Activated naive CD4-positive, alpha-beta T cell treated with Interleukin-2 at 50 U/mL for 16 hours (primary cell): ENCODE measurements around the gene ESRRB.

ENCODE experiments used
- DNase-seq: peaks from one replicate; pipeline ENCODE4 v3.0.0-alpha.2; 2020

The ESRRB gene

DNA sequence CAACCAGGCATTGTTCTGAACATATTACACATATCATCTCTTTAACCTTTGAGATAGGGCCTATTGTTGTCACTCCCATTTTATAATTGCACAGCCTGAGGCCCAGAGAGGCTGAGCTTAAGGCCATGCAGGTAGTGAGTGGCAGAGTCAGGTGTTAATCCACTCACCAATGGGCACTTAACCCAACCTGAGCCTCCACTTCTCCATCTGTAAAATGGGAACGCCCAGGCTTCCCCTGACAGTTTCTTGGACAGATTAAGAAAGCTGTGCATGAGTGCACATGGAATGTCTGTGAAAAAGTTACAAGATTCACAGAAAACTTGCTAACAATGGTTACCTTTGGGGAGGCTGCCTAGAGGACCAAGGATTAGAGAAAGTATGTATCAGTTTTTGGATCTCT, 32.9 kb downstream of the ESRRB start:
- no peak for DNase-seq

- no peak for DNase-seq
Observed at GRCh38 chr14:76412501-76412900, 36.6 kb downstream of the ESRRB start.

- no peak for DNase-seq
Observed at GRCh38 chr14:76413106-76413961, 37.4 kb downstream of the ESRRB start.

DNA sequence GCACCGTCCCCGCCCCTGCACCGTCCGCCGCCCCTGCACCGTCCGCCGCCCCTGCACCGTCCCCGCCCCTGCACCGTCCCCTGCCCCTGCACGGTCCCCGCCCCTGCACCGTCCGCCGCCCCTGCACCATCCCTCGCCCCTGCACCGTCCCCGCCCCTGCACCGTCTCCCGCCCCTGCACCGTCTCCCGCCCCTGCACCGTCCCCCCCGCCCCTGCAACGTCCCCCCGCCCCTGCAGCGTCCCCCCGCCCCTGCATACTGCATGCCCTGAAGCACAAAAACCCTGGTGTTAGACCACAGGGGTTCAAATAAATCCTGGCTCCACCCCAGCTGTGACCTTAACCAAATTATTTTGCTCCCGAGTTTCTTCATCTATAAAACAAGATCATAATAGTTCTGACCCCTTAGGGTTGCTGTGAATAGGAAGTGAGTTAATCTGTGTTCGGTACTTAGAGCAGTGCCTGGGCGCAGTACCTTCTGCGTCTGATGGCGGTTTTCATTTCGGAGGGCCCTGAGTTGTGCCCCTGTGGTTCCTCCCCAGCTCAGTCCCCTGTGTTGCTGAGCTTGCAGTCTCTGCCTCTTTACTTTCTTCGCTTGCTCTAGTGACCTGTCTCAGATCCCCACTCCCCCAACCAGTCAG, 38.1 kb downstream of the ESRRB start:
- no peak for DNase-seq

DNA sequence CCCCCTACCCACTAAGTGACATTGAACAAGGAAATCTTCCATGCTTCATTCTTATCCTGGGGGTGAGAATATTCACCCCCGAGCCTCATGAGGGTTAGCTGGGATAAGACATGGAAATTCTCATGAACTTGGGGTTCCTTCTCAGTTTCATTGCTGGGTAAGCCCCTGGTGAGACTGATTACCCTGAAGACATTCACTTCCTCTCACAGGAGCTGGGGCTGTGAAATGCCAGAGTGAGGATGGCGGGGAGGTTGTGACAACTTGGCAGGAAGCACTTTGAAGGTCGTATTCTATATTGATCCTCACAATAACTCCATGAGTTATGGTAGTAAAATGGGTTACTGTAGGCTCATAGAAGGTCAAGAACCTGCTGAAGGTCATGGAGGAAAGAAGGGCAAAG, 43.5 kb downstream of the ESRRB start:
- no peak for DNase-seq

- DNase-seq, result no peak
Observed at GRCh38 chr14:76420827-76421226, 44.9 kb downstream of the ESRRB start.

DNA sequence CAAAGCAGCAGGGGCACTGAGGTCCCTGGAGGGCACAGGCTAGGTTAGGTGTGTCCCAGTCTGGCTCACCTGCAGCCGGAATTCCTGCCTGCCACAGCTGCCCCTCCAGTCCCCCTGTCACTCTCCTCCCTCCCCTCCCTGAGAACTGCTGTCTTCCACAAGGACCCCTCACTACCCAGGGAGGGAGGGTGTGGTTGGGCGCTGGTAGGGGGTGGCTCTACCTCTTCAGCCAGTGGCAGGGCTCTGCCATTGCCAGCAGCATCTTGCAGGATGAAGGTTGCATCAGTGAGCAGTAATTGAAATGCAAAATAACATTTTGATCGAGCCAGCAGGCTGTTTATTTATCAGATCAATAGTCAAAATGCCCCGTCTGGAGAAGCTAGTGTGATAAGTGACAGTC, 45.7 kb downstream of the ESRRB start:
- DNase-seq, result no peak

GRCh38 chr14:76422662-76423061, 46.7 kb downstream of the ESRRB start:
- no peak for DNase-seq

GRCh38 chr14:76423534-76423933, 47.6 kb downstream of the ESRRB start:
- no peak for DNase-seq

DNA sequence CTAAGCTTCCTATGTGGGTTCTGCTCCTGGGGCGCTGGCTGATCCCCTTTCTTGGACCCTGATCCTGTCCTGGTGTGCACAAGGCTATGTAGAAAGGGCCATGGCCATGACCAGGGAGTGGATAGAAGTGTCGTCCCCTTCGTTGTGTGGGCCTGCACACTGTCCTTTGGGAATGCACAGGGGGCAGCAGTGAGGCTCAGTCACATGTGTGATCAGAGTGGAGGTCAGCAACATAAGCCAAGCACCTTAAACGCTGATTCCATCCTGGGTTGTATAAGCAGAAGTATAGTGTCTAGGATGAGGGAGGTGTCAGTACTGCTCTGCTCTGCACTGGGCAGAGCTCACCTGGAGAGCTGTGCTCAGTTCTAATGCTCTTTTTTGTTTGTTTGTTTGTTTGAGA, 48.4 kb downstream of the ESRRB start:
- DNase-seq, result no peak

DNA sequence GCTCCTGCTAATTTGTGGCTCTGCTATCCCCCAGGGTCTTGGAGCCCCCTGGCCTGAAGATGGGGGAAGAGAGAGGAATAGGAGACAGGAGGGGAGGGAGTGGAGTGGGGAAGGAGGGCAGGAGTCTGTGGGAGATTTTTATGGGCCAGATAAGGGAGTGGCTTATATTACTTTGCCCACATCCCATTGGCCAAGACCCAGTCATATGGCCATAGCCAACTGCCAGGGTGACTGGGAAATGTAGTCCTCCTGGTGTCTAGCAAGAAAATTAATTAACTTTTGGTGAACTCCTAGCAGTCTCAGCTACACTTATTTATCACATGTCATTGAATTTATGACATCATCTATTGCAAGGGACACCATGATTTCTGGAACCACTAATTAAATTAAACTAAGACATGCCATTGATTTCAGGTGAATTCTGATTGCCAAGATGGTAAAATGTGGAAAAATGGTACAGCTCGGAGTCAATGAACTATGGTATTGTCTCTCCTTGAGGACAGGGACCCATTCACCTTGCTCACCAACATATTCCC, 50.3 kb downstream of the ESRRB start:
- no peak for DNase-seq

DNA sequence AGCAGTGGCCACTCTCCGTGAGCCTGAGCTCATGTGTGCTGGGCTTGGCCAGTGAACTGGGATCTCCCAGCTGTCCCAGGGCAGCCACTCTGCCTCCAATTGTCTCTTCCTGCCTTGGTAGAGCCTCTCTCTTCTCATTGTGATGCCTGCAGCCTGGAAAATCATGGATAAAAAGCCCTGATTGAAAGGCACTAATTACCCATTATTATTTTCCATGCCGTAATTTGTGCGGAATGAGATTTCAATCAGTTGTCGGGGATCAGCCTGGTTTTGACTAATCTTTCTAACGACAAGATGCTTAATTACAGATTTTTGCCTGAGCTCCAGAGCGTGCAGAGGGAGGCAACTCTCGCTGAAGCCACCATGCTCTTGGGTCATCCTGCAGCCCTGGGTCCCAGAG, 52.7 kb downstream of the ESRRB start:
- no peak for DNase-seq

- no peak for DNase-seq
Observed at GRCh38 chr14:76430017-76430416, 54.1 kb downstream of the ESRRB start.

- DNase-seq, result no peak
Observed at GRCh38 chr14:76430475-76430980, 54.6 kb downstream of the ESRRB start.

DNA sequence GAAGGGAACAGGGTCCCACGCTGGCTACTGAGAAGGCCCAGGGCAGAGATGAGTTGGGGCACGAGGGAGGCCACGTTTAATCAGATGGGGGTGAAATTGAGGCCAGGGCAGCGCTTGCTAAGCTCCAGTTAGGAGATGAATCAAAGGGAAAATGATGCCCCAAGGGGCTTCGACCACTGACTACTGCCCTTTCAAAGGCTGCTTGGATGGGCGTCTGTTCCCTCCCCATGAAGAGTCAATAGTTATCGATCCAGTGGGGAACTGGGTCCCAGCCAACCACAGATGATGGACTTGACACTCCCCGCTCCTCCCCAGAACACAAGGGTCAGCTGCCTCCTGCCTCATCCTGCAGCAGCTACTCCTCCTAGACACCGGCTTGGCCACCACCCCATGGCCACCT, 55.6 kb downstream of the ESRRB start:
- no peak for DNase-seq

- no peak for DNase-seq
Observed at GRCh38 chr14:76432827-76433752, 57.2 kb downstream of the ESRRB start.

GRCh38 chr14:76434220-76434619, 58.3 kb downstream of the ESRRB start:
- DNase-seq, result no peak

- no peak for DNase-seq
Observed at GRCh38 chr14:76439237-76439775, 63.4 kb downstream of the ESRRB start.

DNA sequence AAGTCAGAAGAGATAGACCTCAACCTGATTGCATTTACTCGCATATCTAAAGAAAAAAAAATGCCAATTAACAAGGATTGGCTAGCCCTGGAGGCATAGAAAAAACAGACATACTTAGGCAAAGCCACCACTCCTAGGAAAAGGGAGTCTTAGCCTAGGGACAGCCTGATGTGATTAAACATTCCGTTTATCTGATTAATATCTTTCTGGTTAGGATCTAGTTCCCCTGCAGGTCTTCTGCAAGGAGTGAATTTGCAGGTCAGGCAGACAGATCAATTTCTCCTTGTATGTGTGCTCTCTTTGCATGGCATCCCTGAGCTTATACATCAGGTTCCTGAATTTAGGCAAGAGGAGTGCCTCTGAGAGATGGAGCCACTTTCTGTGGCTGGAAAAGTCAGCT, 70.5 kb downstream of the ESRRB start:
- no peak for DNase-seq

DNA sequence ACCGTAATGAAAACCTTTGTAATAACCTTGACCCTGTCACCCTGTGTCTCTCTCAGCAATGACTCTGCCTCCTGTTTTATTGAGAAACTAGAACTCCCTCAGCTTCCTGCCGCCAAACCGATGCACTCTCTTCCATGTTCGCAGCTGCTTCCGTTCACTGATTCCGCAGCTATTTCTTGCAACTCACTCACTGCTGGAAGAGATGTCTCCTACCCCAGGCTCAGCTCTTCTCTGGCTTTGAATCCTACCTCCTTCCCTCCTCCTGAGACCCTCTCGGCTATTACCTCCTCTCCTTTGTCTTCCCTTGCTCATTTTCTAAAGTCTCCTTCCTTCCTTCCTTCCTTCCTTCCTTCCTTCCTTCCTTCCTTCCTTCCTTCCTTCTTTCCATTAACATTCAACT, 71.0 kb downstream of the ESRRB start:
- DNase-seq, result no peak

GRCh38 chr14:76450476-76450875, 74.5 kb downstream of the ESRRB start:
- DNase-seq, result no peak

- no peak for DNase-seq
Observed at GRCh38 chr14:76456200-76456599, 80.3 kb downstream of the ESRRB start.
